Karpas-422 (cell line): ENCODE measurements around the gene ART5. TPM values are rescaled to one million over a fixed set of nuclear protein-coding genes. Genes with fewer than 3 reads are reported as not detected.
A peak's percentile ranks its signal among the peaks of the same experiment; 100 is the strongest.
"Not testable (repeated sequence)": the region's sequence is repeated elsewhere in the genome, so short reads cannot be mapped to it uniquely, and the experiment has no call there.

ENCODE experiments used
- DNase-seq: peaks from one replicate; pipeline ENCODE4 v3.0.0-alpha.2; 2015
- H2AFZ ChIP-seq: fragments of 200-600 bp; sonication (generic); 2 replicates; pipeline ENCODE4 v1.6.1; 2014; ENCODE audit warnings: antibody characterized with exemption, low read length, mixed read lengths
- H3K27ac ChIP-seq: fragments of 200-600 bp; sonication (generic); 2 replicates; pipeline ENCODE4 v1.5.1; 2014; ENCODE audit warnings: mild to moderate bottlenecking, low read length, moderate library complexity
- H3K27me3 ChIP-seq: fragments of 200-600 bp; sonication (generic); 2 replicates; pipeline ENCODE4 v1.6.1; 2014; ENCODE audit warnings: low read length, mixed read lengths
- H3K36me3 ChIP-seq: fragments of 200-600 bp; sonication (generic); 2 replicates; pipeline ENCODE4 v1.6.1; 2014; ENCODE audit warnings: low read length, mixed read lengths; ENCODE audit not compliant: insufficient read depth
- H3K4me1 ChIP-seq: fragments of 200-600 bp; sonication (generic); 2 replicates; pipeline ENCODE4 v1.6.1; 2014; ENCODE audit warnings: mild to moderate bottlenecking, low read length, mixed read lengths
- H3K4me2 ChIP-seq: fragments of 200-600 bp; sonication (generic); 2 replicates; pipeline ENCODE4 v1.6.1; 2014; ENCODE audit warnings: low read length, low read depth, mild to moderate bottlenecking; ENCODE audit not compliant: poor library complexity, severe bottlenecking
- H3K4me3 ChIP-seq: fragments of 200-600 bp; sonication (generic); 2 replicates; pipeline ENCODE4 v1.5.1; 2014; ENCODE audit warnings: mild to moderate bottlenecking, antibody characterized with exemption, low read length, mixed read lengths
- H3K79me2 ChIP-seq: fragments of 200-600 bp; sonication (generic); 2 replicates; pipeline ENCODE4 v1.6.1; 2014; ENCODE audit warnings: mild to moderate bottlenecking, low read length, mixed read lengths
- H3K9ac ChIP-seq: fragments of 200-600 bp; sonication (generic); 2 replicates; pipeline ENCODE4 v1.6.0; 2014; ENCODE audit warnings: low read length
- H3K9me2 ChIP-seq: fragments of 200-600 bp; sonication (generic), shearing (Covaris generic); replicated peaks from 2 replicates; pipeline ENCODE4 v1.6.0; 2014; ENCODE audit warnings: mild to moderate bottlenecking, low read length, moderate library complexity; ENCODE audit not compliant: insufficient read depth
- H3K9me3 ChIP-seq: fragments of 300-700, 200-600 bp; sonication (generic); 2 replicates; pipeline ENCODE4 v1.6.1; 2014; ENCODE audit warnings: low read length, mixed read lengths
- H4K20me1 ChIP-seq: fragments of 200-600 bp; sonication (generic); 2 replicates; pipeline ENCODE4 v1.6.1; 2014; ENCODE audit warnings: mild to moderate bottlenecking, antibody characterized with exemption, low read length, low read depth; ENCODE audit not compliant: insufficient read depth
- total RNA-seq: library from RNA; depleted of rRNA; stranded (reverse); fragments of >200 nt; shearing (Covaris generic); gene quantifications from 2 replicates; pipeline ENCODE4 v1.2.3, GENCODE V29; 2014; ENCODE audit warnings: low replicate concordance

Gene ART5
- total RNA-seq, 1 experiment from 2014 or later, result not detected

DNA sequence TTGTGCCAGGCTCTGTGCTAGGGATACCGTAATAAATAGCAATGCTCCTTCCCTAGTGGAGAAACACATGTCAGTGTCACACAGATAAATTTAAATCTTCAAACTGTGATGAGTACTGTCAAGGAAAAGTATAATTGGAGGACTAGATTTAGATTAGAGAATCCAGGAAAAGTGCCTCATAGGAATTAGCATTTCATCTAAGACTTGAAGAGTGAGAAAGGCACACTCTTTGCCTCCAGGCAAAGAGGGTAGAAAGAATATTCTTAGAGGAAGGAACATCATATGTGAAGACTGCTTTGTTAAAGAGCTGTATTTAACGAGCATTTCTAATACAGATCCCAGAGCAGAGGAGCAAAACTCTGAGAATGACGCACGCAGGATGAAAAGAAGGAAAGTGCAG is 30.9 kb downstream of the ART5 start:
- Histone ChIP-seq H3K79me2 (no peaks in the 10 kb centered on the region), H2AFZ (no peak overlapping the region), H4K20me1 (no peaks in the 10 kb centered on the region), H3K4me3 (no peak overlapping the region), H3K27ac (no peak overlapping the region), H3K4me2 (no peak overlapping the region), H3K36me3 (no peaks in the 10 kb centered on the region), H3K9me2 (no peaks in the 10 kb centered on the region), H3K4me1 (no peaks in the 10 kb centered on the region), H3K9ac (no peak overlapping the region), H3K9me3 (no peaks in the 10 kb centered on the region), H3K27me3 (no peaks in the 10 kb centered on the region)
- DNase-seq, result no peak

DNA sequence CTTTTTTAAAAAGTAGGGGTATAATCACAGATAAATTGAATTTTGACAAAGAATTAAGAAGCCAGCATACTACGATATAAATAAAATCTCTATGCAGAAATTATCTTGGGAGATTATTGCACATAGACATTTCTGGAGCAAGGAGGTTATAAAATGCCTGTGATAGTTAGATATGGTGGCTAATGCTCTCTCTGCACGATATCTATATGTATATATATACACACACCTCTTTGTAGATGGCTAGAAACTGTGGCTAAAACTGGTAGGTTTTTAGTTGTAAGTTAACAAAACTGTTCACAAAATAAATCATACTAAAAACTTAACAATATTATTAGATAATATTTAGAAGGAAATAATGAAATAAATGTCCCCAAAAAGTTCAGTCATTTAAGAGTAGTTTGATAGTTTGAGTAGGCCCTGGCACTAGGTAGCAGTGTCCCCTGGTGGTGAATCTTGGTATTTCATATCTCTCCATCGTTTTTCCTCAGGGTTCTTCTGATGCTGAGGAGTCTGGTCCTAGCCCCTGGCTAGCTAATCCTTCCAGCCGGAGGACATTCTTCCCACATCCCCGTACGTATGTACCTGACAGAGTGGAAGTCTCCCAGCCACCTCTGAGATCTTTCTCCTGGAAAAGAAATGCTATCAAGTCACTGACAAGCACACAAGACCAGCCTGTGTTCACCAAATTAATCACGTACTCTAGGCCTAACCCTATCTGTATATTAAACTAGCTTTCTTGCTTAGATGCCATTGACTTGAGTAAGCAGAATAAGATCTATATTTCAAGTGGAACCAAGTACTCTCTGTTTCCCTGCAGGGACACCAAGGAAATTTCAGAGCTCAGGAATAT is 32.2 kb downstream of the ART5 start:
- Histone ChIP-seq H2AFZ (no peak overlapping the region), H3K4me2 (no peak overlapping the region), H3K9ac (no peak overlapping the region), H3K36me3 (no peaks in the 10 kb centered on the region), H3K27ac (no peak overlapping the region), H3K4me3 (no peak overlapping the region), H3K79me2 (no peaks in the 10 kb centered on the region), H3K27me3 (no peaks in the 10 kb centered on the region), H3K9me3 (no peaks in the 10 kb centered on the region), H3K4me1 (no peaks in the 10 kb centered on the region), H3K9me2 (no peaks in the 10 kb centered on the region), H4K20me1 (no peaks in the 10 kb centered on the region)
- DNase-seq, result peak; percentile 79

DNA sequence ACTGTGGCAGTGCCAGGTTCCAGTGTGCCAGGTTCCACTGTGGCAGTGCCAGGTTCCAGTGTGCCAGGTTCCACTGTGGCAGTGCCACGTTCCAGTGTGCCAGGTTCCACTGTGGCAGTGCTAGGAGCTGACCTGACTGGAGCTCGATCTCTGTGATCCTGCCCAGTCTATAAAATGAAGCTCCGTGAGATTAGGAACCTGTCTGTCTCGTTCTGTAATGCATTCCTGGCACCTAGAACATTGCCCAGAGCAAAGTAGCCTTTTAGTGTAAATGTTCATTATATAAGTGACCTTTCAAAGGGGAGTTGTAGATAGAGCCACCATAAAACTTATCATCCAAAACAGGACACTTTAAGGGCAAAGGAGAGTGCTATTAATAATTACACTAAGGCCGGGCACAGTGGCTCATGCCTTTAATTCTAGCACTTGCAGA is 36.0 kb downstream of the ART5 start:
- no peaks in the 10 kb centered on the region for H3K9me3 ChIP-seq
- H3K4me2 ChIP-seq, result no peak overlapping the region
- no peaks in the 10 kb centered on the region for H3K9me2 ChIP-seq

DNA sequence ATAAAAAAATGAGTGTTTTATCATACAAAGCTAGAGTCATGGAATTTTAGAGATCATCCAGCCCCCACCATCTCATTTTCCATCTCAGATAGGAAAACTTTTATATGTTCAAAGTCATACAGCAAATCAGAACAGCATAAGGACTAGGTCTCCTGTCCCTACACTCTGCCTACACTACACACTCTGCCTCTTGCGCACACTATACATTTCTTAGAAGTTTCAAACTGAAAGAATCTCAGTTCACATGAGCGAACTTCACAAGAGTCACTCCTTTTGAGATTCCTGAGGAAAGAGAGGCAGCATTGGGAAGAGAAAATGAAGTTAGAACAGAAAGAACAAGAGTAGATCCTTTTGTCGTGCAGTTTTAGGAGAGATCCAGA is 36.5 kb downstream of the ART5 start:
- Histone ChIP-seq H3K9me3 (no peaks in the 10 kb centered on the region), H2AFZ (no peak overlapping the region), H3K36me3 (no peaks in the 10 kb centered on the region), H4K20me1 (no peaks in the 10 kb centered on the region), H3K27ac (no peak overlapping the region), H3K27me3 (no peaks in the 10 kb centered on the region), H3K4me3 (no peak overlapping the region), H3K4me2 (no peak overlapping the region), H3K9me2 (no peaks in the 10 kb centered on the region), H3K9ac (no peak overlapping the region), H3K4me1 (no peaks in the 10 kb centered on the region), H3K79me2 (no peaks in the 10 kb centered on the region)
- no peak for DNase-seq

More for the DNA sequence above, 36.0 kb downstream of the ART5 start:
- Histone ChIP-seq H3K9ac (no peak overlapping the region), H3K27me3 (no peaks in the 10 kb centered on the region), H3K4me3 (no peak overlapping the region), H3K27ac (no peak overlapping the region), H4K20me1 (no peaks in the 10 kb centered on the region), H3K36me3 (no peaks in the 10 kb centered on the region), H3K4me1 (no peaks in the 10 kb centered on the region), H3K79me2 (no peaks in the 10 kb centered on the region), H2AFZ (no peak overlapping the region)
- no peak for DNase-seq

DNA sequence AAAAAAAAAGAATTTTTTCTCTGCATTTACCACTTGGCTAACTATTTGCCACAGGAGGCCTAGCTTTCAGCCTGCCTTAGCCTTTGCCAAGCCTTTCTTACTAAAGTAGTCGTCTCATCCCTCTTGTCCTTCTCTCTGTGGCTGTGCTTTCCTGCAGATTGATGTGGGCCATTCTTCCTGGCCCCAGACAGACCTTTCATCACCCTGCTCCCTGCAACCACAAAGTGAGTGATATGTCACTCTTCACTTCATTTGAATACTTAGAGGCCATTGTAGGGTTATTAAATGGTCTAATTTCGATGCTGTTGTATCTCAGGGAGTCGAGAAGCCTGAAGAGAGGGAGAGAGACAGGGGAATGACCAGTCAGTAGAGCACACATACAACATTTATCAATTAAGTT is 37.6 kb downstream of the ART5 start:
- Histone ChIP-seq H3K27me3 (no peaks in the 10 kb centered on the region), H3K4me3 (no peak overlapping the region), H3K9ac (no peak overlapping the region), H3K9me2 (no peaks in the 10 kb centered on the region), H3K36me3 (no peaks in the 10 kb centered on the region), H3K9me3 (no peaks in the 10 kb centered on the region), H3K27ac (no peak overlapping the region), H3K4me2 (no peak overlapping the region), H3K4me1 (no peaks in the 10 kb centered on the region), H4K20me1 (no peaks in the 10 kb centered on the region), H3K79me2 (no peaks in the 10 kb centered on the region), H2AFZ (no peak overlapping the region)
- DNase-seq, result no peak

DNA sequence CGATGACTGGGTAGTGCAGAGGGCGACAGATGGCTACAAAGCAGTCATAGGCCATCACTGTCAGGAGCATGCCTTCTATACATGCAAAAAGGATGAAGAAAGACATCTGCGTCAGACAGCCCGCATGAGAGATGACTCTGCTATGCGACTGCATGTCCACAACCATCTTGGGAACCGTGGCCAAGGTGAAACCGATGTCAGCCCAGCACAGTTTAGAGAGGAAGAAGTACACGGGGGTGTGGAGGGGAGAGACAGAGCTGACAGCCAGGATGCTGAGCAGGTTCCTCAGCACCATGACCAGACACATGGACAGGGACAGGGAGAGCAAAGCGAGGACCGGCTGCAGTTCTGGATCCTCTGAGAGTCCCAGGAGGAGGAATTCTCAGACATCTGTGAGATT is 41.6 kb downstream of the ART5 start:
- H2AFZ ChIP-seq, H3K27me3 ChIP-seq, H3K9ac ChIP-seq, H3K79me2 ChIP-seq, DNase-seq, H3K36me3 ChIP-seq, H3K27ac ChIP-seq, H3K4me1 ChIP-seq, H4K20me1 ChIP-seq, H3K4me3 ChIP-seq, H3K9me2 ChIP-seq, H3K9me3 ChIP-seq, H3K4me2 ChIP-seq: not testable (repeated sequence)

DNA sequence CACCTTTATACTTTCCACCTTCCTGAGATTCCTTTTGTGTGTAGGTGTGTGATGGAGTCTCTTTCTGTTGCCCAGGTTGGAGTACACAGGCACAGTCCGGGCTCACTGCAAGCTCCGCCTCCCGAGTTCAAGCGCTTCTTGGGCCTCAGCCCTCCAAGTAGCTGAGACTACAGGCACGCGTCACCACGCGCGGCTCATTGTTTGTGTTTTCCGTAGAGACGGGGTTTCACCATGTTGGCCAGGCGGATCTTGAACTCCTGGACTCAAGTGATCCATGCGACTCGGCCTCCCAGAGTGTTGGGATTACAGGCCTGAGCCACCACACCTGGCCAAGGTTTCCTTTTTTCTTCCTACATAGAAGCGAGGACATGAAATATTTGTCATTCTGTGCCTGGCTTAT is 44.0 kb downstream of the ART5 start:
- not testable (repeated sequence) for H4K20me1 ChIP-seq, H3K9me2 ChIP-seq, H3K27ac ChIP-seq, H3K4me2 ChIP-seq, H2AFZ ChIP-seq, H3K36me3 ChIP-seq, H3K27me3 ChIP-seq, H3K79me2 ChIP-seq, H3K4me3 ChIP-seq, H3K4me1 ChIP-seq, H3K9me3 ChIP-seq, H3K9ac ChIP-seq, DNase-seq

DNA sequence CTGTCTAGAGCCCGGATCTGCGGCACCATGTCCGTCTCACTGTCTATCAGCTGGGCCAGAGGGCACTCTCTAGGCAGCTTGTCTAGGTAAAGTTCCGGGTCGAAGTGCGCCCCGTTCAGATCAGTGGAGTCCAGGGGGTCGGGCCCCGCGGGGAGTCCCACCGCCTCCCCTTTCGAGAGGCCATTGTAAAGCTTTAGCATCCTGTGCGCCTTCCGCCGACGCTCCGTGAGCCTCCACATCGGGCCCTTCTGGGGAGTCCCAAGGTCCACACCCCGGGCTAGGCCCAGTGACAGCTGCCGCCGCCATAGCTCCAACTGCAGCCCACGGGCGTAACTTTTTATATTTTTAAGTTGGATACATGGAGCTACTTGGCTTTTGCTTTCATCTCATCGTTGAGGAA is 50.5 kb downstream of the ART5 start:
- H3K4me2 ChIP-seq, H3K79me2 ChIP-seq, H3K36me3 ChIP-seq, H3K4me3 ChIP-seq, H3K27ac ChIP-seq, H3K9ac ChIP-seq, DNase-seq, H3K27me3 ChIP-seq, H3K9me3 ChIP-seq, H2AFZ ChIP-seq, H3K9me2 ChIP-seq, H3K4me1 ChIP-seq, H4K20me1 ChIP-seq: not testable (repeated sequence)
